Measurements from ENCODE around the gene NEMP1. TPM values are rescaled to one million over a fixed set of nuclear protein-coding genes. Genes with fewer than 3 reads are reported as not detected.
A peak's percentile ranks its signal among the peaks of the same experiment; 100 is the strongest.

The NEMP1 gene
- total and polyA plus RNA-seq, 2 of the 8 experiments (the other 6 are each of a cell fraction or from before 2014, with no cell fraction given), result 30.1 to 43.2 TPM

- Histone ChIP-seq H3K27me3 (replicated peaks in 1 of 4; ENCODE audit: control insufficient read depth in 3 of 4, extremely low read depth in 1 of 4, insufficient read depth in 3 of 4, low read length in 3 of 4) (peaks cover 0 to 3% (median 0%) of the 10 kb centered on the region in 4 experiments; a peak in 1 of 7 replicates), H4K8ac (ENCODE audit: extremely low read depth, insufficient read depth, low read length) (no peak overlapping the region; the same call in 1 of the 2 replicates), H3K9ac (replicated peaks in 1 of 4; ENCODE audit: extremely low read depth in 1 of 4, low read depth in 3 of 4, low read length in 3 of 4) (no peak overlapping the region), H2BK5ac (ENCODE audit: low read depth, low read length) (no peak overlapping the region), H2BK12ac (ENCODE audit: low read depth, low read length) (no peak overlapping the region), H3K14ac (ENCODE audit: insufficient read length) (no peak overlapping the region), H2BK15ac (ENCODE audit: low read length) (no peak overlapping the region), H4K91ac (replicated peaks; ENCODE audit: insufficient read length, low read length) (no peak overlapping the region), H2BK20ac (ENCODE audit: low read length) (no peak overlapping the region; the same call in 1 of the 2 replicates), H3K4me3 (ENCODE audit: extremely low read depth in 1 of 4, insufficient read depth in 2 of 4, low read depth in 3 of 4, low read length in 4 of 4) (no peak overlapping the region), H3K4me1 (replicated peaks in 1 of 4; ENCODE audit: control insufficient read depth in 3 of 4, insufficient read depth in 4 of 4, low read length in 3 of 4) (peaks cover 0 to 8% (median 3%) of the 10 kb centered on the region in 4 experiments; a peak in 5 of 7 replicates), H3K9me3 (ENCODE audit: insufficient read depth in 2 of 2, low read depth in 1 of 2, low read length in 1 of 2) (no peaks in the 10 kb centered on the region), H4K5ac (ENCODE audit: insufficient read length, low read depth, low read length) (no peak overlapping the region), H3K27ac (ENCODE audit: low read depth, low read length) (no peak overlapping the region), H3K79me2 (ENCODE audit: control insufficient read depth in 1 of 2, insufficient read depth in 2 of 2, low read length in 2 of 2) (no peaks in the 10 kb centered on the region), H3K4ac (replicated peaks; ENCODE audit: insufficient read length, low read depth, low read length) (no peak overlapping the region), H4K20me1 (replicated peaks in 1 of 2; ENCODE audit: control insufficient read depth in 1 of 2, insufficient read depth in 2 of 2, low read length in 2 of 2) (no peaks in the 10 kb centered on the region), H3K23ac (ENCODE audit: insufficient read length) (no peak overlapping the region), H3K56ac (replicated peaks; ENCODE audit: insufficient read length, low read depth, low read length) (no peak overlapping the region), H3K18ac (ENCODE audit: extremely low read depth, low read length) (no peak overlapping the region), H3K4me2 (ENCODE audit: insufficient read depth in 1 of 2, low read depth in 2 of 2, low read length in 2 of 2) (no peak overlapping the region), H2AK5ac (ENCODE audit: low read depth, low read length) (no peak overlapping the region), H2AFZ (ENCODE audit: low read length) (peak overlapping the region; percentile 56; the same call in 1 of the 2 replicates), H3K23me2 (ENCODE audit: low read depth, low read length) (no peaks in the 10 kb centered on the region; the same call in 1 of the 2 replicates), H3K36me3 (ENCODE audit: control insufficient read depth in 2 of 4, insufficient read depth in 4 of 4, low read length in 3 of 4) (no peaks in the 10 kb centered on the region), H2BK120ac (replicated peaks; ENCODE audit: low read depth, low read length) (no peak overlapping the region), H3K79me1 (ENCODE audit: low read depth, low read length) (no peaks in the 10 kb centered on the region)
- ChIA-PET CTCF (ENCODE audit: partially characterized antibody) (interaction anchor here (0.7 to 4.4 kb wide), 13 partner anchors 9 to 84 kb away, joined by 3 to 39 read pairs (median 5); partner anchors contain the start of genes STAT6 and ZBTB39), POLR2A (ENCODE audit: partially characterized antibody) (interaction anchor here (1.0 to 2.8 kb wide), 3 partner anchors 25 to 84 kb away, joined by 3 to 16 read pairs (median 4); partner anchors contain the start of genes NEMP1 and STAT6)
- DNase-seq (ENCODE audit: low read depth in 1 of 2, low spot score in 2 of 2) (no peak), FAIRE-seq (no peak)
- TF ChIP-seq GABPA (IDR thresholded peaks at IDR 0.05; ENCODE audit: borderline replicate concordance, insufficient read depth, low read length) (no peak), JUN (IDR thresholded peaks at IDR 0.05; ENCODE audit: low read depth, low read length) (no peak), ASH2L (IDR thresholded peaks at IDR 0.05; ENCODE audit: low read length) (no peak), POLR2AphosphoS5 (IDR thresholded peaks at IDR 0.05; ENCODE audit: low read depth, low read length) (no peak), CHD1 (IDR thresholded peaks at IDR 0.05; ENCODE audit: low read depth, low read length) (no peak), CHD2 (IDR thresholded peaks at IDR 0.05; ENCODE audit: low read length) (no peak), SIRT6 (IDR thresholded peaks at IDR 0.05; ENCODE audit: low read length) (no peak), SAP30 (IDR thresholded peaks at IDR 0.05; ENCODE audit: insufficient read depth, insufficient replicate concordance, low read length) (no peak), EZH2 (IDR thresholded peaks at IDR 0.05; ENCODE audit: low read depth, low read length, severe bottlenecking) (no peak), BCL11A (IDR thresholded peaks at IDR 0.05; ENCODE audit: low read depth in 2 of 2, low read length in 2 of 2) (no peak), CBX8 (IDR thresholded peaks at IDR 0.05; ENCODE audit: borderline replicate concordance, low read depth, low read length) (no peak)
- TF ChIP-seq, protein P1, sequence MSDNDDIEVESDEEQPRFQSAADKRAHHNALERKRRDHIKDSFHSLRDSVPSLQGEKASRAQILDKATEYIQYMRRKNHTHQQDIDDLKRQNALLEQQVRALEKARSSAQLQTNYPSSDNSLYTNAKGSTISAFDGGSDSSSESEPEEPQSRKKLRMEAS (IDR thresholded peaks at IDR 0.05), result no peak
- WGBS, 2 experiments (ENCODE audit: extremely low coverage in 1 of 2, insufficient coverage in 1 of 2, insufficient read length in 1 of 2, insufficient replicate concordance in 2 of 2, low coverage in 1 of 2, low lambda C conversion rate in 2 of 2, missing lambda C conversion rate in 1 of 2), result 86% methylated on average over 5 of the region's 5 CpGs; no CpG with 5 or more reads in 1 of the 2 experiments
Measured at GRCh38 chr12:57027805-57028153, 50.8 kb downstream of the NEMP1 start.
